Coronary artery (tissue), 2 donors: ENCODE results near the gene SERPINE2.
"Not testable (repeated sequence)": the region's sequence is repeated elsewhere in the genome, so short reads cannot be mapped to it uniquely, and the experiment has no call there.

Experiments used
- DNase-seq: peaks from one replicate; pipeline ENCODE4 v3.0.0-alpha.2; 2017; ENCODE audit warnings: low spot score
- H3K27ac ChIP-seq, 2 donors: fragments of 200-600 bp; sonication (generic); one replicate each; pipeline ENCODE4 v1.5.1; 2016 to 2019
- H3K4me3 ChIP-seq: fragments of 200-600 bp; sonication (generic); 2 replicates; pipeline ENCODE4 v1.5.1; 2016; ENCODE audit warnings: mild to moderate bottlenecking, moderate library complexity
- CTCF ChIP-seq: fragments of 200-600 bp; sonication (generic); IDR thresholded peaks from one replicate; pipeline ENCODE4 v1.5.1; 2019; ENCODE audit warnings: antibody characterized with exemption

The SERPINE2 gene

GRCh38 chr2:223943561-223944008 is 95.5 kb downstream of the SERPINE2 start:
- peak overlapping the region; percentile 93 to 100 for H3K27ac ChIP-seq
- TF ChIP-seq CTCF, result no peak
- DNase-seq, result no peak
- peak overlapping the region; percentile 100 for H3K4me3 ChIP-seq

GRCh38 chr2:223943135-223943534 is 96.0 kb downstream of the SERPINE2 start:
- Histone ChIP-seq H3K4me3 (peak overlapping the region; percentile 100), H3K27ac (peak overlapping the region in 1 of 2 donors; percentile 100)
- TF ChIP-seq CTCF, result no peak
- no peak for DNase-seq

- DNase-seq, result no peak
- TF ChIP-seq CTCF, result no peak
- Histone ChIP-seq H3K27ac (peak overlapping the region in 1 of 2 donors; percentile 44), H3K4me3 (peak overlapping the region; percentile 21)
These were observed 97.4 kb downstream of the SERPINE2 start for GRCh38 chr2:223941579-223942277.

GRCh38 chr2:223939438-223939837 is 99.6 kb downstream of the SERPINE2 start:
- DNase-seq, H3K4me3 ChIP-seq, H3K27ac ChIP-seq: not testable (repeated sequence)

- no peak for DNase-seq
- TF ChIP-seq CTCF, result no peak
- Histone ChIP-seq H3K27ac (no peak overlapping the region), H3K4me3 (no peak overlapping the region)
These were observed 101.6 kb downstream of the SERPINE2 start for GRCh38 chr2:223937535-223937934.

GRCh38 chr2:223936862-223937326 is 102.2 kb downstream of the SERPINE2 start:
- H3K27ac ChIP-seq, result peak overlapping the region in 1 of 2 donors; percentile 23
- DNase-seq, result no peak
- no peak for TF ChIP-seq CTCF
- no peak overlapping the region for H3K4me3 ChIP-seq

- DNase-seq, result no peak
- no peak overlapping the region for H3K27ac ChIP-seq
- H3K4me3 ChIP-seq, result no peak overlapping the region
- TF ChIP-seq CTCF, result no peak
These were observed 103.5 kb downstream of the SERPINE2 start for GRCh38 chr2:223935459-223936125.
